NOMO-1 (cell line): ENCODE measurements around the gene POMC.
"Not testable (repeated sequence)": the region's sequence is repeated elsewhere in the genome, so short reads cannot be mapped to it uniquely, and the experiment has no call there.

Experiments used
- DNase-seq, 2 experiments: peaks; one replicate each; lab custom pipeline; 2025; ENCODE audit not compliant: unreplicated experiment in 2 of 2; lab: John Stamatoyannopoulos, UW

POMC gene

GRCh38 chr2:25177211-25177611 lies 8.8 kb upstream of the POMC start:
- no peak for DNase-seq

- no peak for DNase-seq
Observed at GRCh38 chr2:25176541-25177181, 8.3 kb upstream of the POMC start.

- peak; percentile 5 to 73 for DNase-seq
Observed at GRCh38 chr2:25176138-25176537, 7.8 kb upstream of the POMC start.

GRCh38 chr2:25174192-25174861 lies 5.9 kb upstream of the POMC start:
- no peak for DNase-seq

- no peak for DNase-seq
Observed at GRCh38 chr2:25173719-25174118, 5.3 kb upstream of the POMC start.

- DNase-seq, result no peak
Observed at GRCh38 chr2:25170888-25171287, 2.5 kb upstream of the POMC start.

GRCh38 chr2:25169073-25169470 lies 692 bp upstream of the POMC start:
- no peak for DNase-seq

GRCh38 chr2:25165992-25166875 lies 2.1 kb downstream of the POMC start:
- peak; percentile 67 to 82 for DNase-seq

- DNase-seq, result no peak
Observed at GRCh38 chr2:25164561-25164960, 3.8 kb downstream of the POMC start.

- DNase-seq, result not testable (repeated sequence)
Observed at GRCh38 chr2:25162061-25162460, 6.3 kb downstream of the POMC start.

GRCh38 chr2:25161055-25161781 lies 7.2 kb downstream of the POMC start:
- DNase-seq, result no peak

GRCh38 chr2:25160376-25160775 lies 8.0 kb downstream of the POMC start:
- DNase-seq, result no peak

GRCh38 chr2:25159949-25160348 lies 8.4 kb downstream of the POMC start:
- DNase-seq, result no peak

- DNase-seq, result no peak
Observed at GRCh38 chr2:25158096-25158852, 10.1 kb downstream of the POMC start.

GRCh38 chr2:25155401-25155800 lies 13.0 kb downstream of the POMC start:
- DNase-seq, result no peak

- DNase-seq, result no peak
Observed at GRCh38 chr2:25151718-25152117, 16.7 kb downstream of the POMC start.

GRCh38 chr2:25150993-25151392 lies 17.4 kb downstream of the POMC start:
- not testable (repeated sequence) for DNase-seq

- no peak for DNase-seq
Observed at GRCh38 chr2:25149646-25150045, 18.7 kb downstream of the POMC start.

- no peak for DNase-seq
Observed at GRCh38 chr2:25146896-25147295, 21.5 kb downstream of the POMC start.

- DNase-seq, result no peak
Observed at GRCh38 chr2:25145803-25146202, 22.6 kb downstream of the POMC start.
